ENCODE measurements around the gene FADS2. TPM values are rescaled to one million over a fixed set of nuclear protein-coding genes. Genes with fewer than 3 reads are reported as not detected.

FADS2 gene
- total and polyA plus RNA-seq, 4 donors = 44.5 to 165 (median 78.8) TPM

- H3K9ac ChIP-seq (ENCODE audit: insufficient read depth in 1 of 2, low read length in 2 of 2) = no peak overlapping the region
- DNase-seq (peak; percentile 65 to 81 (median 66)), ATAC-seq (ENCODE audit: insufficient read depth, low FRiP score) (peak; percentile 71)
- H3K4me1 ChIP-seq (ENCODE audit: control insufficient read depth in 5 of 5, insufficient read depth in 5 of 5, low read length in 5 of 5) = no peaks in the 10 kb centered on the region
- H3K36me3 ChIP-seq (ENCODE audit: control insufficient read depth in 4 of 4, insufficient read depth in 4 of 4, low read length in 4 of 4) = peaks cover 0 to 6% (median 3%) of the 10 kb centered on the region in 4 donors
- no peak overlapping the region for H3K4me3 ChIP-seq
- TF ChIP-seq CTCF (IDR thresholded peaks at IDR 0.05; ENCODE audit: control extremely low read depth, extremely low read depth) = peak; percentile 97
- H3K9me3 ChIP-seq (ENCODE audit: control insufficient read depth in 4 of 4, insufficient read depth in 3 of 4, low read length in 3 of 4) = no peaks in the 10 kb centered on the region
- WGBS, 2 donors = 43 to 50% methylated on average over 26 to 27 of the region's 27 CpGs
- H3K27me3 ChIP-seq (ENCODE audit: control insufficient read depth in 3 of 3, insufficient read depth in 3 of 3, low read length in 2 of 3) = no peaks in the 10 kb centered on the region
- no peak overlapping the region for H3K27ac ChIP-seq (ENCODE audit: low read depth in 1 of 2, low read length in 1 of 2)
Measured at GRCh38 chr11:61899146-61899841, 71.2 kb downstream of the FADS2 start.

- no peaks in the 10 kb centered on the region for H3K4me1 ChIP-seq (ENCODE audit: control insufficient read depth in 5 of 5, insufficient read depth in 5 of 5, low read length in 5 of 5)
- no peak for TF ChIP-seq CTCF (IDR thresholded peaks at IDR 0.05; ENCODE audit: control extremely low read depth, extremely low read depth)
- no peak overlapping the region for H3K4me3 ChIP-seq
- H3K9me3 ChIP-seq (ENCODE audit: control insufficient read depth in 4 of 4, insufficient read depth in 3 of 4, low read length in 3 of 4) = no peaks in the 10 kb centered on the region
- peaks cover 0 to 6% (median 3%) of the 10 kb centered on the region in 4 donors for H3K36me3 ChIP-seq (ENCODE audit: control insufficient read depth in 4 of 4, insufficient read depth in 4 of 4, low read length in 4 of 4)
- H3K27me3 ChIP-seq (ENCODE audit: control insufficient read depth in 3 of 3, insufficient read depth in 3 of 3, low read length in 2 of 3) = no peaks in the 10 kb centered on the region
- 92 to 95% methylated on average over 17 of the region's 17 CpGs for WGBS, 2 donors
- no peak overlapping the region for H3K9ac ChIP-seq (ENCODE audit: insufficient read depth in 1 of 2, low read length in 2 of 2)
- DNase-seq = no peak
- H3K27ac ChIP-seq (ENCODE audit: low read depth in 1 of 2, low read length in 1 of 2) = no peak overlapping the region
- no peak for ATAC-seq (ENCODE audit: insufficient read depth, low FRiP score)
Measured at GRCh38 chr11:61900251-61900650, 72.2 kb downstream of the FADS2 start.

- Histone ChIP-seq H3K9me3 (ENCODE audit: control insufficient read depth in 4 of 4, insufficient read depth in 3 of 4, low read length in 3 of 4) (no peaks in the 10 kb centered on the region), H3K36me3 (ENCODE audit: control insufficient read depth in 4 of 4, insufficient read depth in 4 of 4, low read length in 4 of 4) (peaks cover 0 to 12% (median 3%) of the 10 kb centered on the region in 4 donors), H3K9ac (ENCODE audit: insufficient read depth in 1 of 2, low read length in 2 of 2) (no peak overlapping the region), H3K4me1 (ENCODE audit: control insufficient read depth in 5 of 5, insufficient read depth in 5 of 5, low read length in 5 of 5) (no peaks in the 10 kb centered on the region), H3K27me3 (ENCODE audit: control insufficient read depth in 3 of 3, insufficient read depth in 3 of 3, low read length in 2 of 3) (no peaks in the 10 kb centered on the region), H3K4me3 (no peak overlapping the region), H3K27ac (ENCODE audit: low read depth in 1 of 2, low read length in 1 of 2) (no peak overlapping the region)
- 90 to 95% methylated on average over 10 of the region's 10 CpGs for WGBS, 2 donors
- no peak for TF ChIP-seq CTCF (IDR thresholded peaks at IDR 0.05; ENCODE audit: control extremely low read depth, extremely low read depth)
- DNase-seq (no peak), ATAC-seq (ENCODE audit: insufficient read depth, low FRiP score) (no peak)
Measured at GRCh38 chr11:61901397-61901796, 73.3 kb downstream of the FADS2 start.
